MM.1S (cell line): ENCODE results near the gene BRS3.

ENCODE experiments used
- CTCF ChIP-seq: fragments of 300-600 bp; sonication (generic); IDR thresholded peaks from 2 replicates; pipeline ENCODE4 v1.5.1; 2016; ENCODE audit warnings: antibody characterized with exemption, low read length, mixed read lengths
- EZH2 ChIP-seq: fragments of 300-600 bp; sonication (generic); optimal IDR thresholded peaks from 2 replicates; pipeline ENCODE3; 2017; ENCODE audit warnings: low read depth, mild to moderate bottlenecking, antibody characterized with exemption, low read length, mixed read lengths
- EZH2phosphoT487 ChIP-seq: fragments of 300-600 bp; sonication (generic); IDR thresholded peaks from 2 replicates; pipeline ENCODE4 v1.6.1; 2018; ENCODE audit warnings: antibody characterized with exemption, low read length

- TF ChIP-seq CTCF: no peak
- no peak for TF ChIP-seq EZH2
- TF ChIP-seq EZH2phosphoT487: no peak
Observed at GRCh38 chrX:136487647-136488046, at the start of gene BRS3.
